ENCODE data around the gene INSRR. TPM values are rescaled to one million over a fixed set of nuclear protein-coding genes. Genes with fewer than 3 reads are reported as not detected.

Gene INSRR
- total and polyA plus RNA-seq, 9 donors: 0.02 to 0.15 TPM; not detected in 7

- Histone ChIP-seq H3K4me1 (ENCODE audit: insufficient read depth) (peaks cover 2% of the 10 kb centered on the region), H3K4me3 (no peak overlapping the region), H3K27me3 (peaks cover 9% of the 10 kb centered on the region), H3K36me3 (no peaks in the 10 kb centered on the region), H3K27ac (no peak overlapping the region), H3K9me3 (no peaks in the 10 kb centered on the region)
- WGBS, 3 donors: 75 to 79% (median 79%) methylated on average over 10 of the region's 10 CpGs
- no peak for DNase-seq
- TF ChIP-seq POLR2A (IDR thresholded peaks at IDR 0.05) (no peak), CTCF (IDR thresholded peaks at IDR 0.05) (no peak), EP300 (IDR thresholded peaks at IDR 0.05) (no peak)
- intact Hi-C loops (cut with DNase I): loop anchor here in 2 of 4 donors (5.0 to 10.0 kb wide), 2 partner anchors 168 to 521 kb away; no protein-coding TSS in a partner anchor
These were observed 4.2 kb upstream of the INSRR start for GRCh38 chr1:156862997-156863599.

DNA sequence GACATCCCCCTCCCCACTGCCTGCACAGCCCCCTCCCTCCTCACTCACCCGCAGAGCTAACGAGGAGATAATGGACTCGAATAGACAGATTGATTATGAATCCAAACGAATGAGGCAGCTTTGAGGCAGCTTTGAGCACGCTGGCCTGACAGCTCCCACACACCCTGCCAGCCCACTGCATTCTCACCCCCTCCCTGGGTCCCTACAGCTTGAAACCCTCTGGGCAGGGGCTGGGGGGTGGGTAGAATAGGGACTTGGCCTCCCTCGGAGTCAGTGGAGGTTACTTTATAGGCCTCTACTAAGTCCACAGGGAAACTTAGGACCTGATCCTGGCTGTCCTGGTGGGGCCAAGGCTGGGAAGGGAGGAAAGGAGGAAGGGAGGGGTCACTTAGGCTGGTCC lies 3.7 kb upstream of the INSRR start:
- TF ChIP-seq POLR2A (IDR thresholded peaks at IDR 0.05) (no peak), EP300 (IDR thresholded peaks at IDR 0.05) (no peak), CTCF (IDR thresholded peaks at IDR 0.05) (no peak)
- intact Hi-C loops (cut with DNase I): loop anchor here in 2 of 4 donors (5.0 to 10.0 kb wide), 2 partner anchors 168 to 520 kb away; no protein-coding TSS in a partner anchor
- no peaks in the 10 kb centered on the region for H3K36me3 ChIP-seq
- DNase-seq: no peak
- H3K4me3 ChIP-seq: no peak overlapping the region
- H3K27me3 ChIP-seq: peaks cover 9% of the 10 kb centered on the region
- H3K4me1 ChIP-seq (ENCODE audit: insufficient read depth): peaks cover 2% of the 10 kb centered on the region
- H3K27ac ChIP-seq: no peak overlapping the region
- no peaks in the 10 kb centered on the region for H3K9me3 ChIP-seq
- WGBS, 3 donors: 73 to 81% (median 78%) methylated on average over 6 of the region's 6 CpGs

GRCh38 chr1:156860628-156861423 lies 1.9 kb upstream of the INSRR start, which contains the start of gene NTRK1:
Gene NTRK1, plus strand, starts transcription at chr1:156860865. Its CDS starts 70 bp downstream, at chr1:156860935.
- H3K9me3 ChIP-seq: no peaks in the 10 kb centered on the region
- 3 to 5% (median 5%) methylated on average over 33 to 69 of the region's 69 CpGs for WGBS, 3 donors
- peaks cover 9% of the 10 kb centered on the region for H3K27me3 ChIP-seq
- no peak for TF ChIP-seq POLR2A (IDR thresholded peaks at IDR 0.05)
- no peak for TF ChIP-seq EP300 (IDR thresholded peaks at IDR 0.05)
- H3K4me1 ChIP-seq (ENCODE audit: insufficient read depth): peaks cover 2% of the 10 kb centered on the region
- intact Hi-C loops (cut with DNase I): loop anchor here in 2 of 4 donors (5.0 to 10.0 kb wide), 2 partner anchors 166 to 519 kb away; no protein-coding TSS in a partner anchor
- peak within 1 kb of the TSS; percentile 21 for H3K4me3 ChIP-seq
- no peak within 1 kb of the TSS for H3K27ac ChIP-seq
- peak in 2 of 5 donors; percentile 49 to 58 for DNase-seq
- H3K36me3 ChIP-seq: no peaks in the 10 kb centered on the region

DNA sequence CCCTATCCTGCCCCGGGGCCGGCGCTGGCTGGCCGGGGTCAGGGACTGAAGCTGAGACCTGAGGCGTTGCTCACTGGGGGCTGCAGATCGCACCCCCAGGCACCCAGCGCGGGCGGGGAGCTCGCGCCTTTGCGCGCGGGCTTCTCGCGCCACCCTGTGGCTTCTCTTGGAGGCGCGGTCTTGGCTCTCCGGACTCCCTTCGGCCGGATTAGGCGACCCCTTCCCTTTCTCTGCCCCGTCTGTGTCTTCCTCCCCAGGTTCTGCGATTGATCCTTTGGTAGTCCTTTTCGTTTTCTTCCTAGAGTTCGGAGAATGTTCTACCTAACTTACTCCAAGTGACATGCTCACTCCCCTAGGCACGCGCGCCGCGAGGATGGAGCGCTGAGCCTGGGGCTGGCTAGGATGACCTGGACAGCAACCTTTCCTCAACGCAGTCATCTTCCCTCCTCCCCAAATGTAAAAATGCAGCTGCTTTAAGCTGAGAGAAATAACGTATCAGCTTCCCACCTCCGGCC lies 1.3 kb upstream of the INSRR start:
- intact Hi-C loops (cut with DNase I): loop anchor here in 2 of 4 donors (5.0 to 10.0 kb wide), 2 partner anchors 165 to 518 kb away; no protein-coding TSS in a partner anchor

More for the DNA sequence above, 1.3 kb upstream of the INSRR start:
- H3K27me3 ChIP-seq: peaks cover 9% of the 10 kb centered on the region
- peaks cover 2% of the 10 kb centered on the region for H3K4me1 ChIP-seq (ENCODE audit: insufficient read depth)
- WGBS, 3 donors: 0 to 1% (median 1%) methylated on average over 35 of the region's 35 CpGs
- TF ChIP-seq EP300 (IDR thresholded peaks at IDR 0.05) (no peak), CTCF (IDR thresholded peaks at IDR 0.05) (peak; percentile 36 to 51 (median 39)), POLR2A (IDR thresholded peaks at IDR 0.05) (no peak)
- no peaks in the 10 kb centered on the region for H3K36me3 ChIP-seq
- H3K4me3 ChIP-seq: peak overlapping the region; percentile 21
- peak in 3 of 5 donors; percentile 32 to 64 (median 56) for DNase-seq
- H3K27ac ChIP-seq: no peak overlapping the region
- no peaks in the 10 kb centered on the region for H3K9me3 ChIP-seq

Measured in ovary (tissue), 9 donors.